KMS-11 (cell line): ENCODE measurements around the gene NFYA.

ENCODE experiments used
- H2AFZ ChIP-seq: fragments of 200-600 bp; sonication (generic); 2 replicates; pipeline ENCODE4 v1.6.1; 2016; ENCODE audit warnings: antibody characterized with exemption, mixed run types, low read depth
- H3K27ac ChIP-seq: fragments of 200-600 bp; sonication (generic); 2 replicates; pipeline ENCODE4 v1.6.1; 2016; ENCODE audit warnings: mild to moderate bottlenecking, mixed run types
- H3K27me3 ChIP-seq: fragments of 200-600 bp; sonication (generic); 2 replicates; pipeline ENCODE4 v1.6.1; 2017; ENCODE audit warnings: mild to moderate bottlenecking, low read depth, mixed run types, moderate library complexity; ENCODE audit not compliant: insufficient read depth
- H3K36me3 ChIP-seq: fragments of 200-600 bp; sonication (generic); 2 replicates; pipeline ENCODE4 v1.6.1; 2017; ENCODE audit warnings: mild to moderate bottlenecking, mixed run types; ENCODE audit not compliant: insufficient read depth
- H3K4me1 ChIP-seq: fragments of 200-600 bp; sonication (generic); 2 replicates; pipeline ENCODE4 v1.6.1; 2016; ENCODE audit warnings: mild to moderate bottlenecking, low read depth, mixed run types; ENCODE audit not compliant: poor library complexity, severe bottlenecking
- H3K4me2 ChIP-seq: fragments of 200-600 bp; sonication (generic); 2 replicates; pipeline ENCODE4 v1.7.0; 2016; ENCODE audit warnings: mild to moderate bottlenecking, mixed run types
- H3K4me3 ChIP-seq: fragments of 200-600 bp; sonication (generic); IDR thresholded peaks from 2 replicates; pipeline ENCODE4 v1.6.1; 2017; ENCODE audit warnings: low read depth, low read length, mixed read lengths; ENCODE audit not compliant: insufficient read depth
- H3K79me2 ChIP-seq: fragments of 200-600 bp; sonication (generic); 2 replicates; pipeline ENCODE4 v1.6.1; 2016; ENCODE audit warnings: low read depth, mixed run types; ENCODE audit not compliant: insufficient read depth
- H3K9ac ChIP-seq: fragments of 200-600 bp; sonication (generic); 2 replicates; pipeline ENCODE4 v1.6.1; 2016; ENCODE audit warnings: mild to moderate bottlenecking, mixed run types
- H4K20me1 ChIP-seq: fragments of 200-600 bp; sonication (generic); 2 replicates; pipeline ENCODE4 v1.6.1; 2016; ENCODE audit warnings: mild to moderate bottlenecking, mixed run types; ENCODE audit not compliant: insufficient read depth
- TF ChIP-seq, protein P1 (sequence below): fragments of 200-600 bp; sonication (generic); conservative IDR thresholded peaks from 2 replicates; pipeline ENCODE4 v1.6.1; 2017; ENCODE audit warnings: low read depth, mild to moderate bottlenecking, antibody characterized with exemption, low read length, moderate library complexity, mixed read lengths

NFYA gene

GRCh38 chr6:41062056-41062455, 10.7 kb upstream of the NFYA start:
- TF ChIP-seq, protein P1, sequence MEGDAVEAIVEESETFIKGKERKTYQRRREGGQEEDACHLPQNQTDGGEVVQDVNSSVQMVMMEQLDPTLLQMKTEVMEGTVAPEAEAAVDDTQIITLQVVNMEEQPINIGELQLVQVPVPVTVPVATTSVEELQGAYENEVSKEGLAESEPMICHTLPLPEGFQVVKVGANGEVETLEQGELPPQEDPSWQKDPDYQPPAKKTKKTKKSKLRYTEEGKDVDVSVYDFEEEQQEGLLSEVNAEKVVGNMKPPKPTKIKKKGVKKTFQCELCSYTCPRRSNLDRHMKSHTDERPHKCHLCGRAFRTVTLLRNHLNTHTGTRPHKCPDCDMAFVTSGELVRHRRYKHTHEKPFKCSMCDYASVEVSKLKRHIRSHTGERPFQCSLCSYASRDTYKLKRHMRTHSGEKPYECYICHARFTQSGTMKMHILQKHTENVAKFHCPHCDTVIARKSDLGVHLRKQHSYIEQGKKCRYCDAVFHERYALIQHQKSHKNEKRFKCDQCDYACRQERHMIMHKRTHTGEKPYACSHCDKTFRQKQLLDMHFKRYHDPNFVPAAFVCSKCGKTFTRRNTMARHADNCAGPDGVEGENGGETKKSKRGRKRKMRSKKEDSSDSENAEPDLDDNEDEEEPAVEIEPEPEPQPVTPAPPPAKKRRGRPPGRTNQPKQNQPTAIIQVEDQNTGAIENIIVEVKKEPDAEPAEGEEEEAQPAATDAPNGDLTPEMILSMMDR, result no peak
- H3K4me3 ChIP-seq, result no peak overlapping the region
- H3K4me2 ChIP-seq, result no peak overlapping the region
- H3K79me2 ChIP-seq, result no peaks in the 10 kb centered on the region
- H3K27me3 ChIP-seq, result no peaks in the 10 kb centered on the region
- no peak overlapping the region for H3K27ac ChIP-seq
- H4K20me1 ChIP-seq, result no peaks in the 10 kb centered on the region
- no peaks in the 10 kb centered on the region for H3K36me3 ChIP-seq
- H3K4me1 ChIP-seq, result peaks cover 8% of the 10 kb centered on the region
- H2AFZ ChIP-seq, result no peak overlapping the region
- no peak overlapping the region for H3K9ac ChIP-seq

GRCh38 chr6:41063884-41064285, 8.9 kb upstream of the NFYA start:
- Histone ChIP-seq H2AFZ (no peak overlapping the region), H3K27ac (no peak overlapping the region), H3K79me2 (no peaks in the 10 kb centered on the region), H3K4me3 (no peak overlapping the region), H3K9ac (no peak overlapping the region), H3K4me1 (peaks cover 8% of the 10 kb centered on the region), H3K27me3 (no peaks in the 10 kb centered on the region), H4K20me1 (no peaks in the 10 kb centered on the region), H3K36me3 (no peaks in the 10 kb centered on the region), H3K4me2 (no peak overlapping the region)
- TF ChIP-seq, protein P1, result no peak

DNA sequence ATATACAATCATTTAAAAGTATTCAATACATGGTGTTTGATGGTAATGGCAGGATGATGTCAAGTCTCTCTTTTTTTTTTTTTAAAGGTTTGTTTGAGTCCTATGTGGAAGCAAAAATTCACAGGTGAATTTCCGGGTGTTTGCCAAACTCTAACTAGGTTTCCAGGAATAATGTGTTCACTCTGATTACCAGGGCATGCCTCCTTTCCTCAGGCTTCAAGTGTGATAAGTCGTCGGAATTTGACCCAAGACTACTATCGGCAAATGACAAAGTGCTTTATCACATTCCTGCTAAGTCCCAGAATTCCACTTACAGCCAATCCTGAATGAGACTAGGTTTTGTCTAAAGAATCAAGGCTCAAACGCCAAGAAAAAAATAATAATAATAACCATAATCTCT, 7.9 kb upstream of the NFYA start:
- peaks cover 8% of the 10 kb centered on the region for H3K4me1 ChIP-seq
- TF ChIP-seq, protein P1, result no peak
- H3K4me3 ChIP-seq, result no peak overlapping the region
- H3K27ac ChIP-seq, result no peak overlapping the region
- no peak overlapping the region for H3K4me2 ChIP-seq
- H3K27me3 ChIP-seq, result no peaks in the 10 kb centered on the region
- H3K79me2 ChIP-seq, result no peaks in the 10 kb centered on the region
- no peak overlapping the region for H2AFZ ChIP-seq
- H3K36me3 ChIP-seq, result no peaks in the 10 kb centered on the region
- no peaks in the 10 kb centered on the region for H4K20me1 ChIP-seq
- no peak overlapping the region for H3K9ac ChIP-seq

GRCh38 chr6:41065550-41066026, 7.2 kb upstream of the NFYA start:
- no peak overlapping the region for H3K4me3 ChIP-seq
- TF ChIP-seq, protein P1, result no peak
- H3K9ac ChIP-seq, result no peak overlapping the region
- H3K36me3 ChIP-seq, result no peaks in the 10 kb centered on the region
- H3K4me2 ChIP-seq, result no peak overlapping the region
- H2AFZ ChIP-seq, result no peak overlapping the region
- peaks cover 10% of the 10 kb centered on the region for H3K4me1 ChIP-seq
- no peaks in the 10 kb centered on the region for H3K27me3 ChIP-seq
- no peaks in the 10 kb centered on the region for H4K20me1 ChIP-seq
- H3K79me2 ChIP-seq, result no peaks in the 10 kb centered on the region
- no peak overlapping the region for H3K27ac ChIP-seq
